ENCODE measurements around the gene GNG8. TPM values are rescaled to one million over a fixed set of nuclear protein-coding genes. Genes with fewer than 3 reads are reported as not detected.

The GNG8 gene
- total and polyA plus RNA-seq, 2 experiments from 2014 or later: 16.2 TPM; not detected in 1

GRCh38 chr19:46587861-46588260, 48.1 kb downstream of the GNG8 start:
- no peak for TF ChIP-seq CTCF (IDR thresholded peaks at IDR 0.05; ENCODE audit: low read depth, low read length)
- H3K4me3 ChIP-seq: no peak overlapping the region
- H3K27me3 ChIP-seq: no peaks in the 10 kb centered on the region
- no peaks in the 10 kb centered on the region for H3K4me1 ChIP-seq (ENCODE audit: low read depth)
- no peaks in the 10 kb centered on the region for H3K36me3 ChIP-seq
- no peaks in the 10 kb centered on the region for H3K9me3 ChIP-seq (ENCODE audit: low read depth)
- no peak overlapping the region for H3K27ac ChIP-seq
- DNase-seq (ENCODE audit: low read depth in 1 of 2, low spot score in 1 of 2): no peak

- Histone ChIP-seq H3K27ac (no peak overlapping the region), H3K4me3 (no peak overlapping the region), H3K27me3 (no peaks in the 10 kb centered on the region), H3K9me3 (ENCODE audit: low read depth) (no peaks in the 10 kb centered on the region), H3K36me3 (no peaks in the 10 kb centered on the region), H3K4me1 (ENCODE audit: low read depth) (no peaks in the 10 kb centered on the region)
- TF ChIP-seq CTCF (IDR thresholded peaks at IDR 0.05; ENCODE audit: low read depth, low read length): no peak
- no peak for DNase-seq (ENCODE audit: low read depth in 1 of 2, low spot score in 1 of 2)
Measured at GRCh38 chr19:46586294-46586693, 49.7 kb downstream of the GNG8 start.

GRCh38 chr19:46585539-46585938, 50.5 kb downstream of the GNG8 start:
- no peaks in the 10 kb centered on the region for H3K36me3 ChIP-seq
- TF ChIP-seq CTCF (IDR thresholded peaks at IDR 0.05; ENCODE audit: low read depth, low read length): no peak
- DNase-seq (ENCODE audit: low read depth in 1 of 2, low spot score in 1 of 2): no peak
- H3K4me3 ChIP-seq: no peak overlapping the region
- H3K9me3 ChIP-seq (ENCODE audit: low read depth): no peaks in the 10 kb centered on the region
- no peaks in the 10 kb centered on the region for H3K27me3 ChIP-seq
- no peaks in the 10 kb centered on the region for H3K4me1 ChIP-seq (ENCODE audit: low read depth)
- H3K27ac ChIP-seq: no peak overlapping the region

Other genes with a start within 250 kb of the GNG8 start
- gene CCDC8, start 222.6 kb downstream of the GNG8 start, total RNA-seq: 91.7 and 127 TPM in 2 replicates
- gene CCDC8, start 222.6 kb downstream of the GNG8 start, polyA plus RNA-seq: 74.0 and 92.9 TPM in 2 replicates
- gene PNMA8C, start 207.3 kb downstream of the GNG8 start, total RNA-seq: 0.69 and 0.81 TPM in 2 replicates
- 0.20 TPM in 1 of 2 replicates, not detected in the other for gene PNMA8C, start 207.3 kb downstream of the GNG8 start, polyA plus RNA-seq
- 67.8 and 71.7 TPM in 2 replicates for gene PNMA8A, start 164.6 kb downstream of the GNG8 start, total RNA-seq
- gene PNMA8A, start 164.6 kb downstream of the GNG8 start, polyA plus RNA-seq: 38.3 and 46.4 TPM in 2 replicates
- 8.8 and 13.5 TPM in 2 replicates for gene PNMA8B, start 140.3 kb downstream of the GNG8 start, total RNA-seq
- 4.1 and 8.8 TPM in 2 replicates for gene PNMA8B, start 140.3 kb downstream of the GNG8 start, polyA plus RNA-seq
- gene CALM3, start 34.9 kb downstream of the GNG8 start, total RNA-seq: 414 and 867 TPM in 2 replicates
- 412 and 576 TPM in 2 replicates for gene CALM3, start 34.9 kb downstream of the GNG8 start, polyA plus RNA-seq
- gene PTGIR, start 11.1 kb downstream of the GNG8 start, total RNA-seq: 0.12 and 0.35 TPM in 2 replicates
- gene PTGIR, start 11.1 kb downstream of the GNG8 start, polyA plus RNA-seq: 0.82 TPM in 1 of 2 replicates, not detected in the other
- gene DACT3, start 25.0 kb upstream of the GNG8 start, total RNA-seq: 115 and 142 TPM in 2 replicates
- 107 and 153 TPM in 2 replicates for gene DACT3, start 25.0 kb upstream of the GNG8 start, polyA plus RNA-seq
- gene PRKD2, start 80.9 kb upstream of the GNG8 start, total RNA-seq: 16.0 and 24.7 TPM in 2 replicates
- gene PRKD2, start 80.9 kb upstream of the GNG8 start, polyA plus RNA-seq: 25.5 and 53.9 TPM in 2 replicates
- 39.1 and 50.3 TPM in 2 replicates for gene FKRP, start 109.9 kb upstream of the GNG8 start, total RNA-seq
- 20.4 and 25.3 TPM in 2 replicates for gene FKRP, start 109.9 kb upstream of the GNG8 start, polyA plus RNA-seq
- 115 and 144 TPM in 2 replicates for gene STRN4, start 110.2 kb upstream of the GNG8 start, total RNA-seq
- 98.4 and 110 TPM in 2 replicates for gene STRN4, start 110.2 kb upstream of the GNG8 start, polyA plus RNA-seq
- 37.9 and 63.6 TPM in 2 replicates for gene SLC1A5, start 152.4 kb upstream of the GNG8 start, total RNA-seq
- gene SLC1A5, start 152.4 kb upstream of the GNG8 start, polyA plus RNA-seq: 43.0 and 64.9 TPM in 2 replicates
- gene AP2S1, start 214.6 kb upstream of the GNG8 start, total RNA-seq: 76.5 and 139 TPM in 2 replicates
- gene AP2S1, start 214.6 kb upstream of the GNG8 start, polyA plus RNA-seq: 206 and 260 TPM in 2 replicates
- gene ARHGAP35, start 224.8 kb upstream of the GNG8 start, total RNA-seq: 31.6 and 36.9 TPM in 2 replicates
- 15.9 and 19.8 TPM in 2 replicates for gene ARHGAP35, start 224.8 kb upstream of the GNG8 start, polyA plus RNA-seq

All from cardiac muscle cell (in vitro differentiated cells and primary cell).